NT2/D1 (cell line): Measurements from ENCODE around the gene CHST8.
"Not testable (repeated sequence)": the region's sequence is repeated elsewhere in the genome, so short reads cannot be mapped to it uniquely, and the experiment has no call there.

Experiments
- DNase-seq: peaks from one replicate; pipeline ENCODE4 v3.0.0-alpha.2; 2011; ENCODE audit warnings: low read depth, low spot score
- H3K27me3 ChIP-seq: 2 replicates; pipeline ENCODE4 v1.6.0; 2011; ENCODE audit warnings: mild to moderate bottlenecking; ENCODE audit not compliant: insufficient read length, insufficient read depth
- H3K36me3 ChIP-seq: 2 replicates; pipeline ENCODE4 v1.6.1; 2011; ENCODE audit warnings: mild to moderate bottlenecking, low read length, mixed read lengths; ENCODE audit not compliant: insufficient read depth, insufficient read length
- H3K4me1 ChIP-seq: 2 replicates; pipeline ENCODE4 v1.5.1; 2011; ENCODE audit not compliant: insufficient read depth, insufficient read length
- H3K4me3 ChIP-seq: 2 replicates; pipeline ENCODE4 v1.5.1; 2011; ENCODE audit warnings: low read depth; ENCODE audit not compliant: insufficient read length
- H3K9ac ChIP-seq: 2 replicates; pipeline ENCODE4 v1.6.0; 2011; ENCODE audit warnings: low read depth; ENCODE audit not compliant: insufficient read length
- H3K9me3 ChIP-seq: 2 replicates; pipeline ENCODE4 v1.5.1; 2011; ENCODE audit warnings: mild to moderate bottlenecking, low read length; ENCODE audit not compliant: insufficient read depth
- SUZ12 ChIP-seq: IDR thresholded peaks from 2 replicates; pipeline ENCODE4 v1.6.1; 2011; ENCODE audit not compliant: insufficient read length, insufficient read depth; ENCODE audit errors: extremely low read depth
- YY1 ChIP-seq: IDR thresholded peaks from 2 replicates; pipeline ENCODE4 v1.6.1; 2011; ENCODE audit not compliant: insufficient read length, insufficient read depth
- ZNF274 ChIP-seq: IDR thresholded peaks from 2 replicates; pipeline ENCODE4 v1.6.1; 2011; ENCODE audit warnings: mild to moderate bottlenecking, low read depth, low read length

Gene CHST8

DNA sequence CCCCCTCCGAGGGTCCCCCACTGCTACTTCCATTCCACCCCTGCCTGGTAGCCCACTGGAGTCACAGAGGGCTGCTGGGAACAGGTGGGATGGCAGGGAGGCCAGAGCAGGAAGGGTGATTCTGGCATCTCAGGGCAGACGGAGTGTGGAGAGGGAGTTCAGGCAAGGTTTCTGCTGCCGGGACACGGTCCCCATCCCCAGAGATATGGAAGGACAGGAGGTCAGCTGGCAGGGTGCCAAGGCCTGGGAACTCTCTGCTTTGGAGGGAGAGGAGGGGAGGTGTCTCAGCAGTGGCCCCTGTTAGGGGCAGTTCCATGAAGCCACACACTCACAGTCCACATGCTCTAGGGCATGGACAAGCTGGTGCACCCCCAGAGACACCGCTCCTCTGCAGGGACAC lies 68.1 kb downstream of the CHST8 start:
- Histone ChIP-seq H3K9ac (no peak overlapping the region), H3K9me3 (no peaks in the 10 kb centered on the region), H3K27me3 (no peaks in the 10 kb centered on the region)

GRCh38 chr19:33690378-33691029 lies 68.8 kb downstream of the CHST8 start:
- peaks cover 5% of the 10 kb centered on the region for H3K4me1 ChIP-seq
- H3K9me3 ChIP-seq: no peaks in the 10 kb centered on the region
- DNase-seq: no peak
- H3K9ac ChIP-seq: no peak overlapping the region
- no peaks in the 10 kb centered on the region for H3K27me3 ChIP-seq
- TF ChIP-seq SUZ12 (no peak), YY1 (no peak), ZNF274 (no peak)
- H3K4me3 ChIP-seq: no peak overlapping the region
- H3K36me3 ChIP-seq: no peaks in the 10 kb centered on the region

More for the DNA sequence above, 68.1 kb downstream of the CHST8 start:
- H3K4me3 ChIP-seq: no peak overlapping the region
- no peaks in the 10 kb centered on the region for H3K36me3 ChIP-seq
- DNase-seq: no peak
- peaks cover 5% of the 10 kb centered on the region for H3K4me1 ChIP-seq
- no peak for TF ChIP-seq YY1
- TF ChIP-seq ZNF274: no peak
- no peak for TF ChIP-seq SUZ12

DNA sequence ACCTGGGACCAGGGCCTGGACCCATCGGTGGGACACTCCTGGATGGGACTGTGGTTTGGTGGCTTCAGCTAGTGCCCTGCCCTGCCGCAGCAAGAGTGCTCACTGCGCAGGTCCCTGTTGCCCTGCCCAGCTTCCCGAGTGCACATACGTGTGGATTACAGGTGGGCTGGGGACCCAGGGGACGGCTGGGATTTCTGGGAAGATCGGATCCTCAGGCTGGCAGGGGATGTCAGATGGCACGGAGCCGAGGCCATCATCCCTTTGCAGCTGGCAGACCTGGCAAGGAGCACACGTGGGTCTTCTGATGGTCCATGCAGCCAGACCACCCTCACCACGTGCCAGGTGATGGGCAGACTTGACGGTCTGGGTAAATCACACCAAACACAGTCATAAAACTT lies 69.3 kb downstream of the CHST8 start:
- no peak for DNase-seq
- TF ChIP-seq ZNF274 (no peak), YY1 (no peak), SUZ12 (no peak)

DNA sequence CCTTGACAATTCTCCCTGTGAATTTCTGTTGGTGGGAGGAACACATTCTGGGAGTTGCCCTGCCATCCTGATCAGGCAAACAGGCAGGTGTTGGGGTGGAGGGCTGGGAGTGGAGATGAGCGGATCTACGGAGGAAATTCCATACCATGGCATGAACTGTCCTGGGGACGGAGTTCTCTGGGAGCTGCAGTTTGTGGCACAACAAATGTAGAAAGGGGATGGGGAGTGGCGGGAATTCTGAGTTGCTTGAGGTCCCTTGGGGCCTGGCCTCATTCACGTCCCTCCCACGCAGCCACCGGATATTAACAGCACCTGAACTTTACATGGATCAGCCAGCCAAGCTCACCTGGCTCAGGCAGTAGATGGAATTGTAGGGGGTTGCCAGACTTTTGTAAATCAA lies 70.0 kb downstream of the CHST8 start:
- no peak for TF ChIP-seq YY1
- no peak for TF ChIP-seq ZNF274
- no peak for TF ChIP-seq SUZ12
- DNase-seq: no peak
- H3K4me3 ChIP-seq: no peak overlapping the region
- H3K4me1 ChIP-seq: peaks cover 5% of the 10 kb centered on the region
- H3K9me3 ChIP-seq: no peaks in the 10 kb centered on the region
- no peaks in the 10 kb centered on the region for H3K27me3 ChIP-seq
- no peak overlapping the region for H3K9ac ChIP-seq
- no peaks in the 10 kb centered on the region for H3K36me3 ChIP-seq

More for the DNA sequence above, 69.3 kb downstream of the CHST8 start:
- Histone ChIP-seq H3K4me3 (no peak overlapping the region), H3K4me1 (peaks cover 5% of the 10 kb centered on the region), H3K9ac (no peak overlapping the region), H3K36me3 (no peaks in the 10 kb centered on the region), H3K27me3 (no peaks in the 10 kb centered on the region), H3K9me3 (no peaks in the 10 kb centered on the region)

DNA sequence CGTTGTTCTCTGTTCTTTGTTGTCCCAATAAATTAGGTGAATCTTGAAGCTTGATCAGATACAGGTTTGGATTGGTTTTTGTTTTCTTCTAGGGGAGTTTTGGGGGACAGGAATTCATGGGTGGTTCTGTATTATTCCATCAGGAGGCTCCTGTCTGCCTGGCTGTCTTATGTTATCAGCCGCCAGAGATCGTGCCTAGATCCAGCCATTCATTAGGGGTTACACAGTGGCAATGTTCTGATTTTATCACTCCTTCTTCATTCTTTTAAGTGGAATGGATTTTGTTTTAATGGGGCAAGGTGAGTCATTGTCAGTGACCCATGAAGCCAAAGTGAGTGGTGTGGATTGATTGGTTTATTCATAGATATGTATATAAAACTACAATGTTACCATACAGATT lies 71.9 kb downstream of the CHST8 start:
- TF ChIP-seq SUZ12 (no peak), YY1 (no peak), ZNF274 (no peak)
- Histone ChIP-seq H3K4me1 (peaks cover 2% of the 10 kb centered on the region), H3K4me3 (no peak overlapping the region), H3K27me3 (no peaks in the 10 kb centered on the region), H3K9ac (no peak overlapping the region), H3K9me3 (no peaks in the 10 kb centered on the region), H3K36me3 (no peaks in the 10 kb centered on the region)
- DNase-seq: no peak

GRCh38 chr19:33695547-33695946 lies 73.8 kb downstream of the CHST8 start:
- H3K36me3 ChIP-seq, H3K27me3 ChIP-seq, DNase-seq, H3K9me3 ChIP-seq, H3K4me1 ChIP-seq, H3K9ac ChIP-seq, H3K4me3 ChIP-seq: not testable (repeated sequence)

- Histone ChIP-seq H3K4me1 (peaks cover 3% of the 10 kb centered on the region), H3K27me3 (no peaks in the 10 kb centered on the region), H3K9ac (no peak overlapping the region), H3K36me3 (no peaks in the 10 kb centered on the region), H3K4me3 (no peak overlapping the region), H3K9me3 (no peaks in the 10 kb centered on the region)
- DNase-seq: no peak
- no peak for TF ChIP-seq SUZ12
- TF ChIP-seq YY1: no peak
- no peak for TF ChIP-seq ZNF274
Observed at GRCh38 chr19:33697766-33698165, 76.0 kb downstream of the CHST8 start.
